PC-3 (cell line): ENCODE measurements around the gene ADAMTSL1. TPM values are rescaled to one million over a fixed set of nuclear protein-coding genes. Genes with fewer than 3 reads are reported as not detected.

Source experiments
- ATAC-seq: fragments of 200-7000 bp; cut with Tn5 transposase; 2 replicates; pipeline ENCODE4 v1.9.1; 2020; ENCODE audit warnings: mild to moderate bottlenecking, moderate library complexity
- BruUV-seq: library from RNA; stranded (reverse); fragments of 400-500 nt; replicated peaks from 2 replicates; lab custom pipeline; 2021; lab: Mats Ljungman, UMichigan
- CTCF ChIA-PET: fragments of 300-600 bp; sonication (Branson Sonifier 250); formaldehyde crosslinking; loops from one replicate; lab custom pipeline; 2022; ENCODE audit warnings: antibody characterized with exemption; lab: Charles Lee
- POLR2A ChIA-PET: fragments of 300-600 bp; sonication (Branson Sonifier 250); formaldehyde crosslinking; loops from one replicate; lab custom pipeline; 2022; ENCODE audit warnings: antibody characterized with exemption; ENCODE audit not compliant: unreplicated experiment; lab: Charles Lee
- DNase-seq: peaks from one replicate; pipeline ENCODE4 v3.0.0-alpha.2; 2015
- H2AFZ ChIP-seq: fragments of 300-600 bp; sonication (generic); 2 replicates; pipeline ENCODE4 v1.6.0; 2016; ENCODE audit warnings: antibody characterized with exemption, low read length
- H3F3A ChIP-seq: fragments of 300-600 bp; sonication (generic); one replicate; pipeline ENCODE4 v1.6.0; 2017; ENCODE audit warnings: antibody characterized with exemption, low read length, control low read depth, mild to moderate bottlenecking; ENCODE audit not compliant: unreplicated experiment
- H3K27ac ChIP-seq: fragments of 300-600 bp; sonication (generic); 2 replicates; pipeline ENCODE4 v1.5.1; 2016; ENCODE audit warnings: mild to moderate bottlenecking, low read length
- H3K27me3 ChIP-seq: fragments of 300-600 bp; sonication (generic); 2 replicates; pipeline ENCODE4 v1.6.1; 2016; ENCODE audit warnings: low read length, mixed read lengths
- H3K36me3 ChIP-seq: fragments of 300-600 bp; sonication (generic); 2 replicates; pipeline ENCODE4 v1.6.1; 2016; ENCODE audit warnings: low read depth, mixed run types, low read length, mixed read lengths
- H3K4me1 ChIP-seq: fragments of 300-600 bp; sonication (generic); 2 replicates; pipeline ENCODE4 v1.5.1; 2016; ENCODE audit warnings: low read length; ENCODE audit not compliant: insufficient read depth
- H3K4me2 ChIP-seq: fragments of 300-600 bp; sonication (generic); 2 replicates; pipeline ENCODE4 v1.6.0; 2016; ENCODE audit warnings: low read length
- H3K4me3 ChIP-seq: fragments of 300-600 bp; sonication (generic); 2 replicates; pipeline ENCODE4 v1.5.1; 2016; ENCODE audit warnings: mild to moderate bottlenecking, low read length, mixed read lengths
- H3K79me2 ChIP-seq: fragments of 300-600 bp; sonication (generic); 2 replicates; pipeline ENCODE4 v1.6.1; 2017; ENCODE audit warnings: low read length, mixed read lengths
- H3K9ac ChIP-seq: fragments of 300-600 bp; sonication (generic); 2 replicates; pipeline ENCODE4 v1.6.0; 2016; ENCODE audit warnings: mild to moderate bottlenecking, low read length
- H3K9me2 ChIP-seq: fragments of 300-600 bp; sonication (generic); replicated peaks from 2 replicates; pipeline ENCODE4 v1.6.1; 2016; ENCODE audit warnings: mixed run types, low read length, mixed read lengths
- H3K9me3 ChIP-seq: fragments of 300-600 bp; sonication (generic); 2 replicates; pipeline ENCODE4 v1.6.1; 2016; ENCODE audit warnings: low read length, mixed read lengths
- H4K20me1 ChIP-seq: fragments of 300-600 bp; sonication (generic); 2 replicates; pipeline ENCODE4 v1.6.1; 2016; ENCODE audit warnings: low read length, mixed read lengths
- CTCF ChIP-seq: fragments of 300-600 bp; sonication (generic); conservative IDR thresholded peaks from 2 replicates; pipeline ENCODE4 v1.5.1; 2017; ENCODE audit warnings: antibody characterized with exemption, low read depth, mild to moderate bottlenecking, low read length
- EZH2 ChIP-seq: fragments of 300-600 bp; sonication (generic); IDR thresholded peaks from one replicate; pipeline ENCODE4 v1.6.1; 2017; ENCODE audit warnings: antibody characterized with exemption, mild to moderate bottlenecking, low read length; ENCODE audit not compliant: unreplicated experiment
- EZH2phosphoT487 ChIP-seq: fragments of 300-600 bp; sonication (generic); IDR thresholded peaks from 2 replicates; pipeline ENCODE4 v1.6.1; 2018; ENCODE audit warnings: mild to moderate bottlenecking, antibody characterized with exemption, low read length, borderline replicate concordance
- intact Hi-C: fragments of 100-400 bp; cut with micrococcal nuclease; formaldehyde crosslinking; loops from 2 replicates; pipeline ENCODE4 v1.9.0; 2023
- total RNA-seq: library from RNA; depleted of rRNA; stranded (reverse); fragments of >200 nt; gene quantifications from 2 replicates; pipeline ENCODE4 v1.2.3, GENCODE V29; 2014

Gene ADAMTSL1
- total RNA-seq, 1 experiment from 2014 or later: 0.26 TPM

GRCh38 chr9:18531136-18532065, 57.4 kb downstream of the ADAMTSL1 start:
- POLR2A ChIA-PET: no interaction called here
- Histone ChIP-seq H3K27ac (no peak overlapping the region), H3K4me3 (no peak overlapping the region), H3K9me3 (0 out of 2 replicates have a peak, but pooled peaks cover 12% of the 10 kb centered on the region), H3K4me2 (no peak overlapping the region), H3K36me3 (no peaks in the 10 kb centered on the region), H3K4me1 (no peaks in the 10 kb centered on the region), H3K27me3 (no peaks in the 10 kb centered on the region), H3K9ac (no peak overlapping the region), H2AFZ (no peak overlapping the region), H3K9me2 (no peaks in the 10 kb centered on the region), H3K79me2 (no peaks in the 10 kb centered on the region), H4K20me1 (no peaks in the 10 kb centered on the region), H3F3A (no peaks in the 10 kb centered on the region)
- DNase-seq: no peak
- intact Hi-C loops: no loop called here
- no TSS peak for BruUV-seq
- CTCF ChIA-PET: no interaction called here
- TF ChIP-seq EZH2: no peak
- ATAC-seq: no peak

- DNase-seq: no peak
- H3K9ac ChIP-seq: no peak overlapping the region
- no TSS peak for BruUV-seq
These were observed 60.7 kb downstream of the ADAMTSL1 start for GRCh38 chr9:18534611-18535010.

GRCh38 chr9:18536554-18536953, 62.6 kb downstream of the ADAMTSL1 start:
- Histone ChIP-seq H3K4me1 (no peaks in the 10 kb centered on the region), H3F3A (no peaks in the 10 kb centered on the region), H3K27me3 (no peaks in the 10 kb centered on the region), H3K9ac (no peak overlapping the region), H2AFZ (no peak overlapping the region), H3K4me3 (no peak overlapping the region), H3K27ac (no peak overlapping the region), H3K36me3 (no peaks in the 10 kb centered on the region), H3K9me3 (0 out of 2 replicates have a peak, but pooled peaks cover 12% of the 10 kb centered on the region), H3K9me2 (no peaks in the 10 kb centered on the region), H3K4me2 (no peak overlapping the region), H3K79me2 (no peaks in the 10 kb centered on the region), H4K20me1 (no peaks in the 10 kb centered on the region)
- no TSS peak for BruUV-seq
- POLR2A ChIA-PET: no interaction called here
- no peak for ATAC-seq
- CTCF ChIA-PET: no interaction called here
- DNase-seq: no peak
- no peak for TF ChIP-seq EZH2
- TF ChIP-seq EZH2phosphoT487: no peak
- TF ChIP-seq CTCF: no peak
- intact Hi-C loops: no loop called here

More at GRCh38 chr9:18534611-18535010, 60.7 kb downstream of the ADAMTSL1 start:
- H3K4me1 ChIP-seq: no peaks in the 10 kb centered on the region
- no peaks in the 10 kb centered on the region for H3K9me2 ChIP-seq
- no peak for ATAC-seq
- H3F3A ChIP-seq: no peaks in the 10 kb centered on the region
- intact Hi-C loops: no loop called here
- H3K27ac ChIP-seq: no peak overlapping the region
- H3K27me3 ChIP-seq: no peaks in the 10 kb centered on the region
- no peak overlapping the region for H3K4me3 ChIP-seq
- H3K79me2 ChIP-seq: no peaks in the 10 kb centered on the region
- H3K36me3 ChIP-seq: no peaks in the 10 kb centered on the region
- 0 out of 2 replicates have a peak, but pooled peaks cover 12% of the 10 kb centered on the region for H3K9me3 ChIP-seq
- TF ChIP-seq EZH2phosphoT487 (no peak), CTCF (no peak), EZH2 (no peak)
- H2AFZ ChIP-seq: no peak overlapping the region
- POLR2A ChIA-PET: no interaction called here
- H3K4me2 ChIP-seq: no peak overlapping the region
- CTCF ChIA-PET: no interaction called here
- H4K20me1 ChIP-seq: no peaks in the 10 kb centered on the region
